MG63 (cell line): ENCODE data around the gene WDFY3. TPM values are rescaled to one million over a fixed set of nuclear protein-coding genes. Genes with fewer than 3 reads are reported as not detected.
"Not testable (repeated sequence)": the region's sequence is repeated elsewhere in the genome, so short reads cannot be mapped to it uniquely, and the experiment has no call there.

Source experiments
- DNase-seq: peaks from one replicate; pipeline ENCODE4 v3.0.0-alpha.2; 2020
- H3K27me3 ChIP-seq: fragments of 250-450 bp; sonication (Bioruptor Pico); 2 replicates; pipeline ENCODE4 v1.5.1; 2020; ENCODE audit warnings: mild to moderate bottlenecking, moderate library complexity
- H3K36me3 ChIP-seq: fragments of 250-450 bp; sonication (Bioruptor Pico); 2 replicates; pipeline ENCODE4 v1.5.1; 2020; ENCODE audit warnings: mild to moderate bottlenecking, moderate library complexity
- H3K4me3 ChIP-seq: fragments of 250-450 bp; sonication (Bioruptor Pico); 2 replicates; pipeline ENCODE4 v1.5.1; 2020; ENCODE audit warnings: mild to moderate bottlenecking, moderate library complexity
- H3K9me3 ChIP-seq: fragments of 250-450 bp; sonication (Bioruptor Pico); 2 replicates; pipeline ENCODE4 v1.5.1; 2020; ENCODE audit warnings: mild to moderate bottlenecking, moderate library complexity
- total RNA-seq: library from RNA; depleted of rRNA; stranded (reverse); fragments of >200 nt; shearing (Covaris generic); gene quantifications from 2 replicates; pipeline ENCODE4 v1.2.3, GENCODE V29; 2014; ENCODE audit warnings: low replicate concordance

WDFY3 gene
- total RNA-seq, 1 experiment from 2014 or later = 5.2 TPM

DNA sequence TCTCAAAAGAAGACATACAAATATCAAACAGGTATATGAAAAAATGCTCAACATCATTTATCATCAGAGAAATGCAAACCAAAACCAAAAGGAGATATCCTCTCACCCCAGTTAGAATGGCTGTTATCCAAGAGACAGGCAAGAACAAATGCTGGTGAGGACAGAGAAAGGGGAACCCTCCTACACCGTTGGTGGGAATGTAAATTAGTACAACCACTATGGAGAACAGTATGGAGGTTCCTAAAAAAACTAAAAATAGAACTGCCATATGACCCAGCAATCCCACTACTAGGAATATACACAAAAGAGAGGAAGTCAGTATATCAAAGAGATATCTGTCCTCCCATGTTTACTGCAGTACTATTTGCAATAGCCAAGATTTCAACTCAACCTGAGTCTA, 300.1 kb downstream of the WDFY3 start:
- no peak for DNase-seq
- H3K36me3 ChIP-seq = no peaks in the 10 kb centered on the region
- no peaks in the 10 kb centered on the region for H3K27me3 ChIP-seq
- no peak overlapping the region for H3K4me3 ChIP-seq
- no peaks in the 10 kb centered on the region for H3K9me3 ChIP-seq

DNA sequence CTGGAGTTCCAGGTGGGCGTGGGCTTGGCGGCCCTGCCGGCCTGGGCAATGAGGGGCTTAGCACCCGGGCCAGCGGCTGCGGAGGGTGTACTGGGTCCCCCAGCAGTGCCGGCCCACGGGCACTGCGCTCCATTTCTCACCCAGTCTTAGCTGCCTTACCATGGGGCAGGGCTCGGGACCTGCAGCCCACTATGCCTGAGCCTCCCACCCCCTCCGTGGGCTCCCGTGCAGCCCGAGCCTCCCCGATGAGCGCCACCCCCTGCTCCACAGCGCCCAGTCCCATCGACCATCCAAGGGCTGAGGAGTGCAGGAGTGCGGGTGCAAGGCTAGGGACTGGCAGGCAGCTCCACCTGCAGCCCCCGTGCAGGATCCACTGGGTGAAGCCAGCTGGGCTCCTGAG, 301.7 kb downstream of the WDFY3 start:
- H3K9me3 ChIP-seq, H3K4me3 ChIP-seq, H3K36me3 ChIP-seq, DNase-seq, H3K27me3 ChIP-seq: not testable (repeated sequence)

DNA sequence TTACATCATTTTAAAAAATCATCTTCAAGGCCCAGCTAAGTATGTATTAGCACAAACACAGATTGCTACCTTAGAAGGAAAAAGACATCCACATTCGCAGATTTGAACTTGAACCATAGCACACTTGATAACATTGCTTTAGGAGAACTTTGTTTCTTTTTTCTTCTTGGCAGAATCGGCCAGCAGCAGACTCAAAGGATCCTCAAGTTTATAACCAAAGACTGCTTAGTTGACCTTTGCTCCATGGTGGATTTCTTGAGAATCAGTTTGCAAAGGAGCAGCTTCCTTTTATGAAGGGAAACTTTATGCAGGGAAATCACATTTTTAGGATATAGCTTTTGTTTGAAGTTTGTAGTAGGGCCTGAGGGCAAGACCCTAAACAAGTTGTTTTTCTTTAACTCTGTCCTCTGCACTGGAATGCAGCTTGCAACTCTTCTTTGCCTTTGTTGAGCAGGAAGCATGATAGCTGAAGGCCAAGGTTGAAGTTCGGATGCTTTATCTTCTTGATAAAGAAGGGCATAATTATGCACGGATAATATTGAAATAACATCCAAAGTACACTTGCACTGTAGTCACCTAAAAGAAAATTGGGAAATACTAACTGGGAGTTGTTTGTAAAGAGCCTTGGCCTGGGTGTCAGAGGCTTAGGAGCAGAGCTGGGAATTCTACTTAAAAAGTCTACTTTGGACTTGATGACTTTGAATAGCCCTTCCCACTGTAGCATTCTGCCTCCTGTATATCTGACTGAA, 305.1 kb downstream of the WDFY3 start:
- Histone ChIP-seq H3K36me3 (no peaks in the 10 kb centered on the region), H3K27me3 (no peaks in the 10 kb centered on the region), H3K4me3 (no peak overlapping the region), H3K9me3 (no peaks in the 10 kb centered on the region)
- no peak for DNase-seq

DNA sequence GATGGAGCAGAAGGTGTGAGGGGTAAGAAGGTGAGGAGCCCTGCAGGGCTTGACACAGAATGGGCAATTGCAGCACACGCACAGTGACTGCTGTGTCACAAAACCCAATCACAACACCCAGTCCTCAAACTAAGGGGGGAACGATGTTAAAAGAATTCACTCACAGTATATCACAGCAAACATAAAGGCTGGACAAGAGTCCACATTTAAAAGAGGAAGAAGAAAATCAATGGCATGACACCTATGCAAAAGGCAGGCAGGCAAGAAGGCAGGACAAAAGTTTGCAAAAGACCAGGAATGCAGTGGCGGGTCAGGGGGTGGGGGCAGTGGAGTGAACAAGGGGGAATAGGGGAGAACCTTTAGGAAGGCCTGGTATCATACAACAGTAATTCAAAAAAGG, 305.9 kb downstream of the WDFY3 start:
- Histone ChIP-seq H3K9me3 (no peaks in the 10 kb centered on the region), H3K36me3 (no peaks in the 10 kb centered on the region), H3K27me3 (no peaks in the 10 kb centered on the region), H3K4me3 (no peak overlapping the region)
- DNase-seq = no peak

DNA sequence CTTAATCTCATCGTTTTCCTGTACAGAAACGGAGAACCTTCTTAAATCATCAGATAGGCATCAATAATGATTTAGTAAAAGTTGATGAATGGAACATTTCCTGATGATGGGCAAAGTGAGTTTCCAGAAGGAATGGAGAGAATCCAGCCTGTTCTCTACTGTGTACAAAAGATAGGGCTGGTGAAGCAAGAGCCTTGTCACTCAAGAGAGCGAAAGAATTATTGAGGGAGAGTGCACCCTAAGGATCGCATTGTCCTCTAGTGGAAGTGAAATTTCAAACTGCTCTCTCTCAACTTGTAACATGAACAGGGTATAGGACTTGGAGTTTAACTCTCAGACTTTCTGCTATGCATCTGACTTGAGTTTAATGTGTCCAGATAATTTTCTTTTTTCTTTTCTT, 314.0 kb downstream of the WDFY3 start:
- Histone ChIP-seq H3K36me3 (no peaks in the 10 kb centered on the region), H3K4me3 (no peak overlapping the region), H3K27me3 (no peaks in the 10 kb centered on the region), H3K9me3 (no peaks in the 10 kb centered on the region)
- no peak for DNase-seq

DNA sequence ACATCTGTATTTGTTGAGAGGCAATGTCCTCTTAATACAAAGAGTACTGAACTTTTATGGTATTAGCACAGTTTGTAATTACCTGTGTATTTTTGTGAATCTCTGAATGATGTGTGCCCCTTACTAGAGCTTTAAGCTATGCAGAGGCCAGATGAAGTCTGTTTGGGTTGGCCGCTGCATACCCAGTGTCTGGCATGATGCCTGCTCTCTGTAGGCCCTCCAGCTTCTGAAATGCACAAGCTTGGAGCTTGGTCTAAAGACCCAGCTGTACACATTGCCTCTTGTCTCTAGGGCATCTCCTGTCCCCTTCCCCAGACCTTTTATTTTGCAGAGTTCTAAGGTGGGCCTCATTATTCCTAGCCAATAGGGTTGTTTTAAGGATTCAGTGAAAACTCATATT, 315.0 kb downstream of the WDFY3 start:
- Histone ChIP-seq H3K27me3 (no peaks in the 10 kb centered on the region), H3K4me3 (no peak overlapping the region), H3K9me3 (no peaks in the 10 kb centered on the region), H3K36me3 (no peaks in the 10 kb centered on the region)
- peak; percentile 13 for DNase-seq

DNA sequence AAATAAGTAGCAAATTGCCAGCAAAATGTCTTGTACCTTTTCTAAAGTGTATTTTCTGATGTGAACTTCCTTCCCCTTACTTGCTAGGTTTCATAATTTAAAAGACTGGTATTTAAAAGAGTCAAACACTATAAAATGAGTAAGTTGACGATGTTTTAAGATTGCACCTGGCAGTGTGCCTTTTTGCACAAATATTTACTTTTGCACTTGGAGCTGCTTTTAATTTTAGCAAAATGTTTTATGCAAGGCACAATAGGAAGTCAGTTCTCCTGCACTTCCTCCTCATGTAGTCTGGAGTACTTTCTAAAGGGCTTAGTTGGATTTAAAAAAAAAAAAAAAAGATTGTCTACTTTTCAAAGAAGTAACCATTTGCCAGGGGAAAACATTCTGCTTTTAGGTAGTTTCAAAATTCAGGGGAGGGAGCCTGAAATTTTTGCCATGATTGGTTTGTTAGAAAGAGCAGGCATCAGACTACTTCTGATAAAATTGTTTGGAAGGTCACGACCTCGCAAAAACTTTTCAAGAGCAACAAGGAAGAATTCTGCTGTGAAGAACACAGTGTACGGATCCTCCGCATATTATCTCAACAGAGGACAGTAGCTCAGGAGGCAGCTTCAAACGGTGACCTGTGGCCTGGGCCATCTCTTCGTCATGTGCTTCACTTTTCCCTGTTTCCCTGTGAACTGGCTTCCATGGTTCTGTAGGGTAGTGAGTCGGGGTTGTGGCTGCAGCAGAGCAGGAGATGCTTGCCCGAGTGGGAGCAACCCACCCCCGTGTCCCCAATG, 317.4 kb downstream of the WDFY3 start:
- no peaks in the 10 kb centered on the region for H3K27me3 ChIP-seq
- H3K4me3 ChIP-seq = no peak overlapping the region
- no peaks in the 10 kb centered on the region for H3K36me3 ChIP-seq
- H3K9me3 ChIP-seq = no peaks in the 10 kb centered on the region
- DNase-seq = no peak

DNA sequence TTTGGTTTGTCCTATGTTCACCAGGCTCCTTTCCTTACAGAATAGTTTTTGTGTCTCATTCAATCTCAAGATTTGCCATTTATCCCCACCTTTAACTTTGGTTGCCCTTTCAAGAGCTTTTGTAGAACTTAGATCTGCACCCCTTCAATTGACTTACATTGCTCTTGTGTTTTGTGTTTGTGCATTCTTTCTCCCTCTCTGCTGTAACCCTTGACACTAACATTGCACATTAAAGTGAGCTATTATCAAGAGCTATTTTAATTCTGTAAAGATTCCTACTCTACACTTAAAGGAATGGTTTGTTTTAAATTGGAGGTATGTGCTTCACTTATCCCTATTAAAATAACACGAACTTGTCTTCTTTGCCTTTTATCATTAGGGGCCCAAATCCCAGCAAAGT, 318.3 kb downstream of the WDFY3 start:
- Histone ChIP-seq H3K27me3 (no peaks in the 10 kb centered on the region), H3K9me3 (no peaks in the 10 kb centered on the region), H3K4me3 (no peak overlapping the region), H3K36me3 (no peaks in the 10 kb centered on the region)
- DNase-seq = no peak

DNA sequence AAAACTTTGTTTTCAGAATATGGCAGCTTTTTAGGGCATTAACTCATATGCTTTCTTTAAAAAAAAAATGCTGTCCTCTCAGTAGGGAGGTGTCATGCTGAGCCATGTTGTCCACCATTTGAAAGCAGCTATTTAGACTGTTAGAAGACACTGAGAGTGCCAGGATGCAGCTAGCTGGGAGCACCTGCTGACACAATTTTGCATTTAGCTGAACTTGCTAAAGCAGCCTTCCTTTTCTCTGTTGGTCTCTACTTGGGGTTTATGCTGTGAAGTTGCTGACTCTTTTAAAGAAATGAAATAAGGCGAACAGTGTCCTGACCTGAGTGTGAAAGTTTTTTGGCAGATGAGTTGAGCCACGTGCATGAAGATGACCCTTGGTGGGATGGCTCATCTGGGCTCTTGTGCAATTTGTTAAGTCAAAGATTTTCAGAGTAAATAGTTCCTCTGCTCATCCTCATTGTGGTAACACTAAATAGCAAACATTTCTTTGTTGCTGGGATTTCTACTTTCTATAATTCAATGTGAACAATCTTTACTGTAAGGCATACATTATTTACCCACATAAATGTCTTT, 319.1 kb downstream of the WDFY3 start:
- Histone ChIP-seq H3K36me3 (no peaks in the 10 kb centered on the region), H3K27me3 (no peaks in the 10 kb centered on the region), H3K4me3 (no peak overlapping the region), H3K9me3 (no peaks in the 10 kb centered on the region)
- no peak for DNase-seq

DNA sequence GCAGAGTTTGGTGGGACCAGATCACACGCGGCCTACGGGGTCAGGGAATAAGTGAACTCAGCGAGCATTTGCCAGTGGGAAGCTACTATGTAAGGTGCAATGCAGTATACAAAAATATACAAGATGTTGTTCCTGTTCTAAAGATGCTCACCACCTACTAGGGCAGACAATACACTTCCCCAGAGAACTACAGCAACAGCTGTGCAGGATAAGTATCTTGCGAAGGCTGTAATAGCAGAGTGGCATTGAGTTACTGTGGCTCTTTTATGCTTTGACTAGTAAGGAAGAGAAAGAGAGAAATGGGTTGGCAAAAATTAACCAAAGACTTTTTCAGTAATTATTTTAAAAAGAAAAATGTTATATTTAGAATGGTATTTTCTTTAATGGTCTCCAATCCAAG, 322.4 kb downstream of the WDFY3 start:
- DNase-seq = no peak
- Histone ChIP-seq H3K9me3 (no peaks in the 10 kb centered on the region), H3K4me3 (no peak overlapping the region), H3K36me3 (no peaks in the 10 kb centered on the region), H3K27me3 (no peaks in the 10 kb centered on the region)

DNA sequence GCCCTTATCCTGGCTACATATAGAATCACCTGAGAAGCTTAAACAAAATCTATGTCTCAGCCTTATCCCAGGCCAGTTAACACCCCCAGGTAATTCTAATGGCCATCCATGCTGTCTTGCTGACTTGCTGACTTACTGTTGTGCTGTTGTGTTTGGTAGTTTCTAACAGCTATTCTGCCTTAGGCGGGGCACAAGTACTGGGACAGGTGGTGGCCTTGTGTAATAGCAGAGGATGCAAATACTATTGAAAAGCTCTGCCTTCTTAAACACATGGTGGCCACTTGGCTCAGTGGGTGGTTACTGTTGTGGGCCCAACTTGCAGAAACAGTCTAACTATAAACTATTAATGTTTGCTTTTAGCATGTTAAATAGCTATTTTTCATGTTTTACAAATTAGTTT, 327.3 kb downstream of the WDFY3 start:
- no peak for DNase-seq
- H3K4me3 ChIP-seq = no peak overlapping the region

DNA sequence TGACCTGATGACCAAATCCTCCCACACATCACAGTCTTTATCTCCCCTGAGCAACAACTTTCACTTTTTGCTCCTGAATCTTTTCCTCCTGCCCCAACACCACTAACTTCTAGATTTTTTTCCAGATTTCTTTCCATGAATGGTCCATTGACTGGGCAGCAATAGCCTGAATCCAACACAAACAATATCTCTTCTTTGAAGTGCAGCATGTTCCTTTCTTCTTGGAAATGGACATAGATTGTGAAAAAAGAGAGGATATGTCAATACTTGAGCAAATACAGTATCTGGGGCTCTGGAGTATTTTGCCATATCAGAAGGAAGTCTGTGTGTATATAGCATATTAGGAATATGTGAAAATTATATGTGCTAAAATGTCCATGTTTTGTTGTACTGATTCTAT, 328.4 kb downstream of the WDFY3 start:
- DNase-seq = no peak
- Histone ChIP-seq H3K36me3 (no peaks in the 10 kb centered on the region), H3K4me3 (no peak overlapping the region), H3K27me3 (no peaks in the 10 kb centered on the region), H3K9me3 (no peaks in the 10 kb centered on the region)

More for the DNA sequence above, 327.3 kb downstream of the WDFY3 start:
- Histone ChIP-seq H3K9me3 (no peaks in the 10 kb centered on the region), H3K36me3 (no peaks in the 10 kb centered on the region), H3K27me3 (no peaks in the 10 kb centered on the region)

DNA sequence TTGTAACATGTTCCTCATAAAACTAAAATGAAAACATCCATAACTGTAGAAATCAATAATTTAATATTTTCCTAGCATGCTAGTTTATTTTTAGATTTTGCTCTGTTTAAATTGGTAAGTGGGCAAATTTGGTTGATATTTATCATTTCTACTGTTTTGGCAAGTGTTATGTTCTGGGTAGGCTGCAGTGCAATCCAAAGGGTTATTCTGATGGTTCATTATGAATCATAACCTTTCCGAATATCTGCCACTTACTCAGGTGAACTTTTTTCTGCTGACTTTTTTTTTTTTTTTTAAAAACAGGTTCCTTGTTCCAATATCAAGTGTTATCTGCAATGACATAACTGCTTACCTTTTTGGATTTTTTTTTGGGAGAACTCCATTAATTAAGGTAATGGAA, 331.5 kb downstream of the WDFY3 start:
- H3K27me3 ChIP-seq = no peaks in the 10 kb centered on the region
- H3K4me3 ChIP-seq = no peak overlapping the region
- no peaks in the 10 kb centered on the region for H3K36me3 ChIP-seq
- H3K9me3 ChIP-seq = no peaks in the 10 kb centered on the region
- DNase-seq = no peak

DNA sequence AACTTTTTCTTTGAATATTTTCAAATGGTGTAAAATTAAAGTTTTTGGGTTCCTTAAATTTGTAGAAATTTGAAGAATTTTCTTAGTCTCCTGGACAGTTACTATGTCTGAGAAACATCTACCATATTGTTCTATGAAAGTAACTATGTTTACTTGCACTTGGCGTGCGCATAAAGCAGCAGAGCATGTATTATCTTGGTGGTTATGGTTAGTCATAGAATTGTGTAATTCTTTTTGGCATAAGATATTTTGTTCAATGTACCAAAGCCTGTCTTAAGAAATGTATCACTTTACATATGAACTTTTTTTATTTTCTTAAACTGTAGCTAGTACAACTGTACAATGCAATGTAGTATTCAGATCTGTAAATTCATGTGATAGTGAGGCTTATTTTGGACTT, 334.4 kb downstream of the WDFY3 start:
- no peaks in the 10 kb centered on the region for H3K36me3 ChIP-seq
- H3K9me3 ChIP-seq = no peaks in the 10 kb centered on the region
- H3K4me3 ChIP-seq = no peak overlapping the region
- H3K27me3 ChIP-seq = no peaks in the 10 kb centered on the region
- DNase-seq = peak; percentile 44

DNA sequence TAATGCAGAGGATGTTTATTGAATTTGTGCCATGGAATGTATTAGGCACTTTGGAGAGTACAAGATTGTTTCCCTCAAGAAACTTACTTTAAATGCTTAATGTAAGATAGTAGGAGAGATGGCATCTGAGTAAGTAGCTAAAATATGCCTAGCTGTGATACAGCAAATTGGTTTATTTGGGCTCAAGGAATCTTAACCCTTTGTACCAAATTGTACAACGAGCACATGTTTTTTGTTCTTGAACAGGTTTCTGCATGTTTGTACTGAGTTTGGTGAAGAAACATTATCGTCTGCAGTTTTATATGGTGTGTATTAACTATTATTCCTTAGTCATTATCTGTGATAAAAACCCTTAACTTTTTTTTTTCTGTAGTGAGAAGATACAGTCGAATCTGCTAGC, 334.9 kb downstream of the WDFY3 start:
- no peak overlapping the region for H3K4me3 ChIP-seq
- H3K9me3 ChIP-seq = no peaks in the 10 kb centered on the region
- H3K27me3 ChIP-seq = no peaks in the 10 kb centered on the region
- no peak for DNase-seq
- no peaks in the 10 kb centered on the region for H3K36me3 ChIP-seq

DNA sequence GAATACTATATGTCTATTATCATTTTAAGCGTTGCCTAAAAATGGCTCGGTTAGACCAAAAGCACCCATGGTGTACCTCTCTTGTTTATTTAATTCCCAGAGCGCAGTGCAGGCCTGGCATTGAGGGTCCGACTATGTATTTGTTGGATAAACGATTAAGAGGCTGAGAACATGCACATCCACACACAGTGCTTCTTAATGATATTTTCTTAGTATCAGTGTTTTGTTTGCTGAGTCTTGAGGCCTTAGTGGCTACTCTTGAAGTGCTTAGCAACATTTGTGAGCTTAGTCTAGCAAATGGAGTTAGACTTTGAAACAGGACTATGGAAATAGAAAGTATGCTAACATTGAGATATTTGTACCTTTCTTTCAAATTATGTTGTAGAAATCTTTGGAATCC, 339.8 kb downstream of the WDFY3 start:
- Histone ChIP-seq H3K27me3 (no peaks in the 10 kb centered on the region), H3K36me3 (no peaks in the 10 kb centered on the region), H3K9me3 (no peaks in the 10 kb centered on the region), H3K4me3 (no peak overlapping the region)
- no peak for DNase-seq

DNA sequence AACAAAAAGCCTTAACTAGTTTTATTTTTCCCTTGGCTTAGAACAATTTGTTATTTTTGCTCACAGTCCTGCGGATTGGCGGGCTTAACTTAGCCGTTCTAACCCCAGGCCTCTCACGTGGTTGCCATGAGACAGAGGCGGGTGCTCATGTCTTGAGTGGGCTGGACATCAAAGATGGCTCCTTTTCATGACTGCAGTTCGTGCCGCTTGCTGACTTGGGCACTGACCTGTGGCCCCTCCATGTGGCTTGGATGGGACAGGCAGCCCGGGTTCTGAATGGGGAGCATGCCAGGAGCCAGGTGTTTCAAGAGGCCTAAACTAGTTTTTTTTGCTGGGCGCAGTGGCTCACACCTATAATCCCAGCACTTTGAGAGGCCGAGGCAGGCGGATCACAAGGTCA, 342.8 kb downstream of the WDFY3 start:
- no peaks in the 10 kb centered on the region for H3K36me3 ChIP-seq
- no peaks in the 10 kb centered on the region for H3K9me3 ChIP-seq
- H3K27me3 ChIP-seq = no peaks in the 10 kb centered on the region
- DNase-seq = no peak
- no peak overlapping the region for H3K4me3 ChIP-seq

DNA sequence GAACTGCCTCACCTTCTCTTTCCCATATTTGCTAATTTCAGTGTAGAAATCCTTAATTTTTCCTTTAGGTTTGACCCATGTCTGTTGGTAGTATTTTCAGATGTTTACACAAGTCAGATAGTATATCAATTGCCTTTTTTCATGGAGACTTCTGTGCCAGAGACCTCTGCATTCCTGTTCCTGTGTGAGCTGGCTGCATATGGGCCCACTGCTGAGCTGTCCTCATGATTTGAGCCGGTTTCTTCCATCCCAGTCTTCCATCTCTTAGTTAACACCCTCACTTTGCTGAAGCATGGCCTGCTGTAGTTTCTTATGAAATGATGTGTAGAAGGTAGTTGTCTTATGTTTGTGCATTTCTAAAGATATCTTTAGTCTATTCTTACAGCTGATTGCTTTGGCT, 343.5 kb downstream of the WDFY3 start:
- Histone ChIP-seq H3K4me3 (no peak overlapping the region), H3K36me3 (no peaks in the 10 kb centered on the region), H3K9me3 (no peaks in the 10 kb centered on the region), H3K27me3 (no peaks in the 10 kb centered on the region)
- no peak for DNase-seq
